Thyroid gland (tissue), 4 donors: Measurements from ENCODE around the gene LYRM4. TPM values are rescaled to one million over a fixed set of nuclear protein-coding genes. Genes with fewer than 3 reads are reported as not detected.

Source experiments
- DNase-seq, 2 donors: peaks; one replicate each; pipeline ENCODE4 v3.0.0-alpha.2; 2019
- H3K27ac ChIP-seq, 3 donors: fragments of 200-600 bp; sonication (generic); 1 replicate in 2 of 3; 2 replicates in 1 of 3; pipeline ENCODE4 v1.5.1; 2016 to 2019; ENCODE audit warnings: mild to moderate bottlenecking in 1 of 3, moderate library complexity in 1 of 3
- H3K27me3 ChIP-seq: fragments of 200-600 bp; sonication (generic); one replicate; pipeline ENCODE4 v1.5.1; 2019
- H3K36me3 ChIP-seq, 2 donors: fragments of 200-600 bp; sonication (generic); one replicate each; pipeline ENCODE4 v1.5.1; 2016 to 2019
- H3K4me1 ChIP-seq, 2 donors: fragments of 200-600 bp; sonication (generic); one replicate each; pipeline ENCODE4 v1.5.1; 2017 to 2019
- H3K4me3 ChIP-seq, 3 donors: fragments of 200-600 bp; sonication (generic); replicated peaks in 1 of 3; 1 replicate in 2 of 3; 2 replicates in 1 of 3; pipeline ENCODE4 v1.5.1; 2016; ENCODE audit warnings: mild to moderate bottlenecking in 1 of 3
- H3K9me3 ChIP-seq: fragments of 200-600 bp; sonication (generic); one replicate; pipeline ENCODE4 v1.5.1; 2017
- CTCF ChIP-seq, 6 experiments: fragments of 200-600 bp in 3 of 6; fragments of 450-650 bp in 3 of 6; sonication (generic) in 3 of 6; IDR thresholded peaks; one replicate each; pipeline ENCODE4 v1.5.1; 2016 to 2019; ENCODE audit warnings: antibody characterized with exemption in 6 of 6, mild to moderate bottlenecking in 2 of 6, inconsistent platforms in 1 of 6, moderate library complexity in 1 of 6
- POLR2A ChIP-seq, 2 donors: fragments of 450-650 bp; IDR thresholded peaks; one replicate each; pipeline ENCODE4 v1.6.1; 2017; ENCODE audit warnings: antibody characterized with exemption in 2 of 2, mild to moderate bottlenecking in 2 of 2, moderate library complexity in 1 of 2
- WGBS, 2 donors: methylation state at CpG; one replicate each; pipeline ENCODE4 v1.1.5; 2017; 5-methylcytosine and 5-hydroxymethylcytosine counted together
- intact Hi-C: fragments of 100-400 bp; cut with DNase I; formaldehyde crosslinking; loops from one replicate; pipeline ENCODE4 v1.15.1; 2023
- total RNA-seq, 4 donors: library from RNA; depleted of rRNA; stranded (reverse); fragments of >200 nt; gene quantifications; one replicate each; pipeline ENCODE4 v1.2.3, GENCODE V29; 2016

The LYRM4 gene
- total RNA-seq, 4 donors from 2014 or later = 26.7 to 32.2 (median 29.5) TPM

GRCh38 chr6:5153186-5153585 lies 107.6 kb downstream of the LYRM4 start:
- H3K4me1 ChIP-seq = no peaks in the 10 kb centered on the region
- no peaks in the 10 kb centered on the region for H3K36me3 ChIP-seq

GRCh38 chr6:5152460-5152859 lies 108.3 kb downstream of the LYRM4 start:
- Histone ChIP-seq H3K4me3 (no peak overlapping the region), H3K36me3 (no peaks in the 10 kb centered on the region), H3K27ac (no peak overlapping the region), H3K27me3 (no peaks in the 10 kb centered on the region), H3K9me3 (no peaks in the 10 kb centered on the region), H3K4me1 (no peaks in the 10 kb centered on the region)
- WGBS, 2 donors = 86 to 91% methylated on average over 9 of the region's 9 CpGs
- TF ChIP-seq POLR2A (IDR thresholded peaks at IDR 0.05) (no peak), CTCF (IDR thresholded peaks at IDR 0.05) (no peak)
- intact Hi-C loops = no loop called here
- no peak for DNase-seq

More at GRCh38 chr6:5153186-5153585, 107.6 kb downstream of the LYRM4 start:
- H3K4me3 ChIP-seq = no peak overlapping the region
- TF ChIP-seq CTCF (IDR thresholded peaks at IDR 0.05) (no peak), POLR2A (IDR thresholded peaks at IDR 0.05) (no peak)
- no peaks in the 10 kb centered on the region for H3K27me3 ChIP-seq
- H3K27ac ChIP-seq = no peak overlapping the region
- H3K9me3 ChIP-seq = no peaks in the 10 kb centered on the region
- 93 to 99% methylated on average over 5 of the region's 5 CpGs for WGBS, 2 donors
- intact Hi-C loops = no loop called here
- DNase-seq = no peak

GRCh38 chr6:5151955-5152401 lies 108.8 kb downstream of the LYRM4 start:
- no peak overlapping the region for H3K4me3 ChIP-seq
- 71 to 81% methylated on average over 7 of the region's 7 CpGs for WGBS, 2 donors
- H3K27me3 ChIP-seq = no peaks in the 10 kb centered on the region
- TF ChIP-seq CTCF (IDR thresholded peaks at IDR 0.05) (no peak), POLR2A (IDR thresholded peaks at IDR 0.05) (no peak)
- no peaks in the 10 kb centered on the region for H3K9me3 ChIP-seq
- no peaks in the 10 kb centered on the region for H3K4me1 ChIP-seq
- intact Hi-C loops = no loop called here
- H3K36me3 ChIP-seq = no peaks in the 10 kb centered on the region
- DNase-seq = no peak
- no peak overlapping the region for H3K27ac ChIP-seq

GRCh38 chr6:5151360-5151954 lies 109.3 kb downstream of the LYRM4 start:
- Histone ChIP-seq H3K9me3 (no peaks in the 10 kb centered on the region), H3K27ac (no peak overlapping the region), H3K36me3 (no peaks in the 10 kb centered on the region), H3K4me3 (no peak overlapping the region), H3K4me1 (no peaks in the 10 kb centered on the region), H3K27me3 (no peaks in the 10 kb centered on the region)
- WGBS, 2 donors = 53 to 56% methylated on average over 9 of the region's 9 CpGs
- peak; percentile 29 to 33 for DNase-seq
- intact Hi-C loops = no loop called here
- TF ChIP-seq POLR2A (IDR thresholded peaks at IDR 0.05) (no peak), CTCF (IDR thresholded peaks at IDR 0.05) (no peak)

GRCh38 chr6:5150551-5151075 lies 110.1 kb downstream of the LYRM4 start:
- DNase-seq = no peak
- intact Hi-C loops = no loop called here
- H3K36me3 ChIP-seq = no peaks in the 10 kb centered on the region
- TF ChIP-seq POLR2A (IDR thresholded peaks at IDR 0.05) (no peak), CTCF (IDR thresholded peaks at IDR 0.05) (no peak)
- no peak overlapping the region for H3K4me3 ChIP-seq
- H3K4me1 ChIP-seq = no peaks in the 10 kb centered on the region
- no peaks in the 10 kb centered on the region for H3K27me3 ChIP-seq
- H3K27ac ChIP-seq = no peak overlapping the region
- no peaks in the 10 kb centered on the region for H3K9me3 ChIP-seq
- 86 to 92% methylated on average over 3 of the region's 3 CpGs for WGBS, 2 donors
